Astrocyte (in vitro differentiated cells and primary cell): ENCODE results near the gene BSN. TPM values are rescaled to one million over a fixed set of nuclear protein-coding genes. Genes with fewer than 3 reads are reported as not detected.
"Not testable (repeated sequence)": the region's sequence is repeated elsewhere in the genome, so short reads cannot be mapped to it uniquely, and the experiment has no call there.

Experiments used
- DNase-seq: peaks from one replicate; pipeline ENCODE4 v3.0.0-alpha.2; 2010; ENCODE audit warnings: low read depth
- FAIRE-seq: peaks from 2 replicates; lab custom pipeline; 2011; peaks lifted over from hg19 to GRCh38; lab: Jason Lieb, UNC
- H2AFZ ChIP-seq: 2 replicates; pipeline ENCODE4 v1.6.0; 2012; ENCODE audit warnings: low read depth, low read length, inconsistent platforms
- H3K27ac ChIP-seq: 2 replicates; pipeline ENCODE4 v1.5.1; 2011; ENCODE audit warnings: low read depth, low read length, inconsistent platforms
- H3K27me3 ChIP-seq: 2 replicates; pipeline ENCODE4 v1.6.0; 2011; ENCODE audit warnings: low read length, inconsistent platforms; ENCODE audit not compliant: insufficient read depth
- H3K36me3 ChIP-seq: 2 replicates; pipeline ENCODE4 v1.5.1; 2011; ENCODE audit warnings: low read length, inconsistent platforms; ENCODE audit not compliant: insufficient read depth
- H3K4me1 ChIP-seq: 2 replicates; pipeline ENCODE4 v1.5.1; 2011; ENCODE audit warnings: low read length, inconsistent platforms; ENCODE audit not compliant: insufficient read depth
- H3K4me2 ChIP-seq: 2 replicates; pipeline ENCODE4 v1.6.0; 2012; ENCODE audit warnings: low read length, inconsistent platforms
- H3K4me3 ChIP-seq: 2 replicates; pipeline ENCODE4 v1.5.1; 2011; ENCODE audit warnings: low read depth, mild to moderate bottlenecking, low read length, inconsistent platforms; ENCODE audit not compliant: insufficient read depth
- H3K79me2 ChIP-seq: 2 replicates; pipeline ENCODE4 v1.6.0; 2012; ENCODE audit warnings: mild to moderate bottlenecking, low read length, inconsistent platforms; ENCODE audit not compliant: insufficient read depth
- H3K9ac ChIP-seq: 2 replicates; pipeline ENCODE4 v1.6.0; 2012; ENCODE audit warnings: mild to moderate bottlenecking, low read length, inconsistent platforms
- H3K9me3 ChIP-seq: 2 replicates; pipeline ENCODE4 v1.5.1; 2012; ENCODE audit warnings: low read depth, mild to moderate bottlenecking, low read length, inconsistent platforms; ENCODE audit not compliant: insufficient read depth
- H4K20me1 ChIP-seq: 2 replicates; pipeline ENCODE4 v1.6.0; 2012; ENCODE audit warnings: low read length, inconsistent platforms; ENCODE audit not compliant: insufficient read depth
- H3K27ac Mint-ChIP-seq: one replicate; pipeline ENCODE4 v1.8.0; 2021; ENCODE audit warnings: mild to moderate bottlenecking, mixed read lengths; ENCODE audit not compliant: unreplicated experiment
- H3K27me3 Mint-ChIP-seq: one replicate; pipeline ENCODE4 v1.8.0; 2021; ENCODE audit warnings: low read depth, mixed read lengths; ENCODE audit not compliant: unreplicated experiment
- H3K36me3 Mint-ChIP-seq: one replicate; pipeline ENCODE4 v1.8.0; 2021; ENCODE audit warnings: low read depth, mixed read lengths; ENCODE audit not compliant: unreplicated experiment
- H3K4me1 Mint-ChIP-seq: one replicate; pipeline ENCODE4 v1.8.0; 2021; ENCODE audit warnings: low read depth, mixed read lengths; ENCODE audit not compliant: unreplicated experiment
- H3K4me3 Mint-ChIP-seq: one replicate; pipeline ENCODE4 v1.8.0; 2021; ENCODE audit warnings: mild to moderate bottlenecking, moderate library complexity, mixed read lengths; ENCODE audit not compliant: unreplicated experiment
- H3K9me3 Mint-ChIP-seq: one replicate; pipeline ENCODE4 v1.8.0; 2021; ENCODE audit warnings: mild to moderate bottlenecking, mixed read lengths; ENCODE audit not compliant: unreplicated experiment
- EZH2 ChIP-seq: IDR thresholded peaks from 2 replicates; pipeline ENCODE4 v1.6.1; 2012; ENCODE audit warnings: mild to moderate bottlenecking, low read length, inconsistent platforms; ENCODE audit not compliant: insufficient read depth
- total RNA-seq: library from RNA; stranded (reverse); gene quantifications from 2 replicates; pipeline ENCODE4 v1.2.1, GENCODE V29; 2021
- TF ChIP-seq, protein P1 (sequence below): IDR thresholded peaks from 2 replicates; pipeline ENCODE4 v1.5.1; 2011; ENCODE audit warnings: low read depth, mild to moderate bottlenecking, inconsistent platforms, low read length, moderate library complexity; ENCODE audit not compliant: insufficient read depth

BSN gene
- total RNA-seq, 1 donor from 2014 or later, result 0.86 TPM

DNA sequence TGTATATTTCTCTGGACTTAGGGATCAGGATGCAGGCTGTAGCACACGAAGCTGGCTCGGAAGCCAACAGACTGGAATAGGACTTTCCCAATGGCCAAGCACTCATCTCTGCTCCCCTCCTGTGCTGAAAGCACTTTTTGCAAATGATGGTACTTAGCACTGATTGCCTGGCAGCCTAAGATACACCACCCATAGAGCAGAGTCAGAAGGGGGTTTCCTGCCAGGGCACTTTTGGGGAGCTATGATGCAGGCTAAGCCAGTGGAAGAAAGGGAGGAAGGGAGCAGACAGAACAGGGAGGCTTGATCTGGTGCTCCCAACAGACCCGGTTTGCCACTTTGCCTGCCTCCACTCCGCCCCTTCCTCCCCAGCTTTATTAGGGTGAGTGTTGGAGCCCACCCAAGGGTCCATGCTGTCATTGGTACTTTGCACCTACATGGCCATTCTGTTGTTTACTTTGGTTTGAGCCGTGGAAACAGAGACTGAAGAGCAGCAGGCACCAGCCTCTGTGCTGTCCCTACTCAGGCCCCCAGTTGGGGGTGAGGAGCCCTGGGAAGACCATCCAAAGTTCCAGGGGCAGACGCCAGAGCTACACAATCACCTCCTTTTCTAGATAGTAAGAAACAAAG is 15.9 kb downstream of the BSN start:
- H4K20me1 ChIP-seq, result no peaks in the 10 kb centered on the region
- TF ChIP-seq EZH2, result no peak
- TF ChIP-seq, protein P1, sequence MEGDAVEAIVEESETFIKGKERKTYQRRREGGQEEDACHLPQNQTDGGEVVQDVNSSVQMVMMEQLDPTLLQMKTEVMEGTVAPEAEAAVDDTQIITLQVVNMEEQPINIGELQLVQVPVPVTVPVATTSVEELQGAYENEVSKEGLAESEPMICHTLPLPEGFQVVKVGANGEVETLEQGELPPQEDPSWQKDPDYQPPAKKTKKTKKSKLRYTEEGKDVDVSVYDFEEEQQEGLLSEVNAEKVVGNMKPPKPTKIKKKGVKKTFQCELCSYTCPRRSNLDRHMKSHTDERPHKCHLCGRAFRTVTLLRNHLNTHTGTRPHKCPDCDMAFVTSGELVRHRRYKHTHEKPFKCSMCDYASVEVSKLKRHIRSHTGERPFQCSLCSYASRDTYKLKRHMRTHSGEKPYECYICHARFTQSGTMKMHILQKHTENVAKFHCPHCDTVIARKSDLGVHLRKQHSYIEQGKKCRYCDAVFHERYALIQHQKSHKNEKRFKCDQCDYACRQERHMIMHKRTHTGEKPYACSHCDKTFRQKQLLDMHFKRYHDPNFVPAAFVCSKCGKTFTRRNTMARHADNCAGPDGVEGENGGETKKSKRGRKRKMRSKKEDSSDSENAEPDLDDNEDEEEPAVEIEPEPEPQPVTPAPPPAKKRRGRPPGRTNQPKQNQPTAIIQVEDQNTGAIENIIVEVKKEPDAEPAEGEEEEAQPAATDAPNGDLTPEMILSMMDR, result no peak
- no peak overlapping the region for H2AFZ ChIP-seq
- H3K4me2 ChIP-seq, result no peak overlapping the region
- no peaks in the 10 kb centered on the region for H3K36me3 Mint-ChIP-seq
- H3K4me3 ChIP-seq, result no peak overlapping the region
- H3K9me3 ChIP-seq, result no peaks in the 10 kb centered on the region
- no peaks in the 10 kb centered on the region for H3K4me1 Mint-ChIP-seq
- H3K27ac Mint-ChIP-seq, result no peak overlapping the region
- H3K27me3 Mint-ChIP-seq, result peaks cover 10% of the 10 kb centered on the region
- DNase-seq (no peak), FAIRE-seq (no peak)
- no peaks in the 10 kb centered on the region for H3K9me3 Mint-ChIP-seq
- no peak overlapping the region for H3K9ac ChIP-seq
- no peaks in the 10 kb centered on the region for H3K27me3 ChIP-seq
- H3K79me2 ChIP-seq, result no peaks in the 10 kb centered on the region
- no peak overlapping the region for H3K27ac ChIP-seq
- no peaks in the 10 kb centered on the region for H3K4me1 ChIP-seq
- H3K4me3 Mint-ChIP-seq, result no peak overlapping the region
- no peaks in the 10 kb centered on the region for H3K36me3 ChIP-seq

DNA sequence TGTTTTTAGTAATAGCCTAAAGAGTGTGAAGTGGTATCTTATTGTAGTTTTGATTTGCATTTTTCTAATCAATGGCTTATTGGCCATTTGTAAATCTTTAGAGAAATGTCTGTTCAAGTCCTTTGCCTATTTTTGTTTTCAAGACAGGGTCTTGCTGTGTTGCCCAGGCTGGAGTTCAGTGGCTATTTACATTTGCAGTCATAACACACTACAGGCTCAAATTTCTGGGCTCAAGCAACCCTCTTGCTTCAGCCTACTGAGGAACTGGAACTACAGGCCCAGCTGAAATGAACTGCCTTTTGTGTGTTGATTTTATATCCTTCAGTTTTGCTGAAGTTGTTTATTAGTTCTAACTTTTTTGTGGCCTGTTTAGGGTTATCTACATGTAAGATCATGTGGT is 27.9 kb downstream of the BSN start:
- no peak for FAIRE-seq
- Histone ChIP-seq H3K36me3 (no peaks in the 10 kb centered on the region), H3K27ac (no peak overlapping the region), H3K9ac (no peak overlapping the region), H3K4me3 (no peak overlapping the region), H3K4me1 (no peaks in the 10 kb centered on the region), H3K9me3 (no peaks in the 10 kb centered on the region), H4K20me1 (no peaks in the 10 kb centered on the region), H3K4me2 (no peak overlapping the region), H3K27me3 (no peaks in the 10 kb centered on the region), H2AFZ (no peak overlapping the region), H3K79me2 (no peaks in the 10 kb centered on the region)
- H3K4me1 Mint-ChIP-seq, result no peaks in the 10 kb centered on the region
- no peaks in the 10 kb centered on the region for H3K9me3 Mint-ChIP-seq
- H3K4me3 Mint-ChIP-seq, result no peak overlapping the region
- no peak overlapping the region for H3K27ac Mint-ChIP-seq
- H3K36me3 Mint-ChIP-seq, result no peaks in the 10 kb centered on the region
- DNase-seq, result no peak
- TF ChIP-seq EZH2, result no peak
- TF ChIP-seq, protein P1, result no peak
- H3K27me3 Mint-ChIP-seq, result peaks cover 1% of the 10 kb centered on the region

DNA sequence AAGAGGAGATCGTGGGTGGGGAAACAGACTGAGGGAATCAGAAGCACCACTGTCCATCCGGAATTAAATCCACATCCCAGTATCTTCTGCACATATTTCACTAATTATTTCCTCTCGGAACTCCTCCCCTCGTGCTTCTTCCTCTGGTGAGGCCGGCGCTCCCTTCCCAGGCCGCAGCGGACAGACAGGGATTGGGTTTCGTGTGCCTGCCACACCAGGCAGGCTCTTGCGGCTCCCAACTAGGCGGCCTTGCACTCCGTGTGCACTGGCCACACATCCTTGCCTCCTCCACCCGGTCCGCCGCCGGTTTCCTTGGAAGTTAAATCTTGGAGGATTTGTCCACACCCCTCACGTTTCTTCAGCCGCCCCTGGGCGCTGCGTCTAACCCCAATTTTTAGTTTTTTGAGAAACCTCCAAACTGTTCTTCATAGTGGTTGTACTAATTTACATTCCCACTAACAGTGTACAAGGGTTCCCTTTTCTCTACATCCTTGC is 31.0 kb downstream of the BSN start:
- not testable (repeated sequence) for H3K27ac ChIP-seq, H4K20me1 ChIP-seq, FAIRE-seq, H3K4me2 ChIP-seq, H3K27me3 ChIP-seq, H3K27ac Mint-ChIP-seq, H3K79me2 ChIP-seq, H3K4me1 ChIP-seq, DNase-seq, H3K36me3 ChIP-seq, H3K9me3 ChIP-seq, H3K4me1 Mint-ChIP-seq, H3K4me3 ChIP-seq, H3K27me3 Mint-ChIP-seq, H2AFZ ChIP-seq, H3K9ac ChIP-seq, H3K9me3 Mint-ChIP-seq, H3K36me3 Mint-ChIP-seq, H3K4me3 Mint-ChIP-seq
